ENCODE measurements around the gene LCE3C. TPM values are rescaled to one million over a fixed set of nuclear protein-coding genes. Genes with fewer than 3 reads are reported as not detected.

LCE3C gene
- polyA plus RNA-seq, 1 of the 3 experiments (the other 2 are of a cell fraction) = not detected

- no peak overlapping the region for H2AFZ ChIP-seq (ENCODE audit: low read depth)
- H3K9me3 ChIP-seq = no peaks in the 10 kb centered on the region
- WGBS (ENCODE audit: low lambda C conversion rate) = no CpG with 5 or more reads among the region's 1 CpG
- H3K79me2 ChIP-seq (ENCODE audit: insufficient read depth) = no peaks in the 10 kb centered on the region
- no peaks in the 10 kb centered on the region for H3K27me3 ChIP-seq (ENCODE audit: insufficient read depth)
- H4K20me1 ChIP-seq (ENCODE audit: insufficient read depth) = no peaks in the 10 kb centered on the region
- H3K36me3 ChIP-seq (replicated peaks in 1 of 2; ENCODE audit: control insufficient read depth in 1 of 2, insufficient read depth in 2 of 2, low read length in 1 of 2) = no peaks in the 10 kb centered on the region
- no peak for DNase-seq
- CTCF ChIA-PET = no interaction called here
- no peak overlapping the region for H3K9ac ChIP-seq
- H3K9me2 ChIP-seq = no peaks in the 10 kb centered on the region
- no peak overlapping the region for H3K4me2 ChIP-seq
- POLR2A ChIA-PET = no interaction called here
- H3K4me1 ChIP-seq (ENCODE audit: control insufficient read depth in 1 of 2, insufficient read depth in 2 of 2, low read depth in 1 of 2, low read length in 1 of 2) = no peaks in the 10 kb centered on the region
- no peak overlapping the region for H3K27ac ChIP-seq (ENCODE audit: low read depth in 2 of 2, low read length in 1 of 2)
- H3K4me3 ChIP-seq (ENCODE audit: low read depth in 2 of 2, low read length in 1 of 2) = no peak overlapping the region
- TF ChIP-seq USF2 (IDR thresholded peaks at IDR 0.05; ENCODE audit: borderline replicate concordance, low read depth, low read length) (no peak), FOXM1 (IDR thresholded peaks at IDR 0.05; ENCODE audit: low read depth) (no peak), EZH2phosphoT487 (IDR thresholded peaks at IDR 0.05; ENCODE audit: borderline replicate concordance, low read depth) (no peak), PBX3 (IDR thresholded peaks at IDR 0.05) (no peak), GATA2 (CRISPR knock-in tag; IDR thresholded peaks at IDR 0.05) (no peak), NRF1 (IDR thresholded peaks at IDR 0.05; ENCODE audit: low read depth, low read length) (no peak), CTCF (IDR thresholded peaks at IDR 0.05) (no peak; the same call in 1 of the 2 replicates), REST (IDR thresholded peaks at IDR 0.05; ENCODE audit: low read depth, low read length) (no peak), RXRA (IDR thresholded peaks at IDR 0.05; ENCODE audit: borderline replicate concordance, low read depth) (no peak), SIN3A (IDR thresholded peaks at IDR 0.05; ENCODE audit: borderline replicate concordance, low read depth, low read length) (no peak), ZBTB33 (IDR thresholded peaks at IDR 0.05; ENCODE audit: borderline replicate concordance, low read depth) (no peak), JUND (IDR thresholded peaks at IDR 0.05) (no peak)
- H3F3A ChIP-seq (replicated peaks; ENCODE audit: insufficient read depth) = no peaks in the 10 kb centered on the region
Observed at GRCh38 chr1:152585586-152585985, 14.4 kb upstream of the LCE3C start.
